HG03469 (cell line): ENCODE measurements around the gene ADGRL3.

Experiments used
- ATAC-seq: cut with Tn5 transposase; IDR thresholded peaks from one replicate; pipeline ENCODE4 v1.9.1; 2021; ENCODE audit warnings: mild to moderate bottlenecking, moderate library complexity, moderate number of reproducible peaks; ENCODE audit not compliant: unreplicated experiment

ADGRL3 gene

GRCh38 chr4:61407642-61408618 lies 207.8 kb downstream of the ADGRL3 start:
- ATAC-seq, result no peak

- ATAC-seq, result no peak
Observed at GRCh38 chr4:61408861-61409260, 208.7 kb downstream of the ADGRL3 start.

- ATAC-seq, result no peak
Observed at GRCh38 chr4:61411241-61411640, 211.1 kb downstream of the ADGRL3 start.

- no peak for ATAC-seq
Observed at GRCh38 chr4:61425315-61425714, 225.2 kb downstream of the ADGRL3 start.

- no peak for ATAC-seq
Observed at GRCh38 chr4:61426229-61426628, 226.1 kb downstream of the ADGRL3 start.

- ATAC-seq, result no peak
Observed at GRCh38 chr4:61427099-61427817, 227.1 kb downstream of the ADGRL3 start.

- no peak for ATAC-seq
Observed at GRCh38 chr4:61427818-61428495, 227.8 kb downstream of the ADGRL3 start.

GRCh38 chr4:61428950-61429349 lies 228.8 kb downstream of the ADGRL3 start:
- ATAC-seq, result no peak

- ATAC-seq, result no peak
Observed at GRCh38 chr4:61431131-61431530, 231.0 kb downstream of the ADGRL3 start.

- no peak for ATAC-seq
Observed at GRCh38 chr4:61437923-61438322, 237.8 kb downstream of the ADGRL3 start.

GRCh38 chr4:61440321-61440720 lies 240.2 kb downstream of the ADGRL3 start:
- ATAC-seq, result no peak

GRCh38 chr4:61442936-61443335 lies 242.8 kb downstream of the ADGRL3 start:
- ATAC-seq, result no peak

- ATAC-seq, result no peak
Observed at GRCh38 chr4:61443813-61444510, 243.8 kb downstream of the ADGRL3 start.

GRCh38 chr4:61445374-61446063 lies 245.4 kb downstream of the ADGRL3 start:
- ATAC-seq, result no peak

- ATAC-seq, result no peak
Observed at GRCh38 chr4:61446941-61447340, 246.8 kb downstream of the ADGRL3 start.

GRCh38 chr4:61447918-61448317 lies 247.8 kb downstream of the ADGRL3 start:
- ATAC-seq, result no peak

- no peak for ATAC-seq
Observed at GRCh38 chr4:61451935-61452334, 251.8 kb downstream of the ADGRL3 start.

GRCh38 chr4:61461956-61462355 lies 261.8 kb downstream of the ADGRL3 start:
- ATAC-seq, result no peak

GRCh38 chr4:61462451-61463326 lies 262.6 kb downstream of the ADGRL3 start:
- ATAC-seq, result no peak
